Pancreas (tissue), 10 donors: Measurements from ENCODE around the gene ZKSCAN3. TPM values are rescaled to one million over a fixed set of nuclear protein-coding genes. Genes with fewer than 3 reads are reported as not detected.
"Not testable (repeated sequence)": the region's sequence is repeated elsewhere in the genome, so short reads cannot be mapped to it uniquely, and the experiment has no call there.

Source experiments
- ATAC-seq, 4 donors: fragments of 200-7000 bp; cut with Tn5 transposase; one replicate each; pipeline versions ENCODE4 v1.8.0 to v1.9.1; 2020; ENCODE audit warnings: mild to moderate bottlenecking in 4 of 4, moderate library complexity in 4 of 4
- DNase-seq, 6 donors: peaks; one replicate each; pipeline ENCODE4 v3.0.0-alpha.2; 2020
- FAIRE-seq: peaks from 2 replicates; lab custom pipeline; 2012; peaks lifted over from hg19 to GRCh38; lab: Jason Lieb, UNC
- H3K27ac ChIP-seq, 4 donors: fragments of 200-600 bp; sonication (generic); 1 replicate in 3 of 4; 2 replicates in 1 of 4; pipeline versions ENCODE4 v1.5.0 to v1.8.0; 2020
- H3K27me3 ChIP-seq, 4 donors: fragments of 200-600 bp; one replicate each; pipeline ENCODE4 v1.8.0; 2021
- H3K36me3 ChIP-seq, 3 donors: fragments of 200-600 bp; sonication (generic) in 1 of 3; one replicate each; pipeline versions ENCODE4 v1.5.0 to v1.8.0; 2020 to 2021
- H3K4me1 ChIP-seq, 3 donors: fragments of 200-600 bp; one replicate each; pipeline ENCODE4 v1.8.0; 2021
- H3K4me3 ChIP-seq, 4 donors: fragments of 200-600 bp; sonication (generic) in 2 of 4; one replicate each; pipeline versions ENCODE4 v1.5.0 to v1.8.0; 2020 to 2021
- H3K9me3 ChIP-seq, 4 donors: fragments of 200-600 bp; one replicate each; pipeline ENCODE4 v1.8.0; 2021
- CTCF ChIP-seq, 4 donors: fragments of 200-600 bp; sonication (generic) in 3 of 4; IDR thresholded peaks; one replicate each; pipeline versions ENCODE4 v1.5.0 to v1.8.0; 2021; ENCODE audit warnings: antibody characterized with exemption in 4 of 4
- WGBS, 2 donors: extraction: QIAGEN DNeasy Blood & Tissue Kit; methylation state at CpG; one replicate each; pipeline ENCODE4 v1.1.7; 2013; 5-methylcytosine and 5-hydroxymethylcytosine counted together
- intact Hi-C, 3 donors: fragments of 100-400 bp; cut with DNase I; formaldehyde crosslinking; loops; one replicate each; pipeline versions ENCODE4 v1.11.1 to v1.14.2; 2022
- polyA plus RNA-seq, 2 donors: library from polyadenylated mRNA; stranded (reverse); fragments of 200-250 nt; gene quantifications; one replicate each; pipeline ENCODE4 v1.2.3, GENCODE V29; 2013
- total RNA-seq, 6 donors: library from RNA; stranded (reverse); fragmentation: NEBNext Ultra II Directional in 4 of 6; extraction: Animal tissue kit (Norgen Biotek cat#: 25700) in 4 of 6; gene quantifications; one replicate each; pipeline versions ENCODE4 v1.2.1 to v1.2.4, GENCODE V29; 2021 to 2023
- donor health status: healthy with polysubstance abuse.
- donor health status: DM: no; HTN: no; CAD: no; lungs with moderate emphysema.
- donor health status: DM: no; HTN: no; CAD: no.
- donor health status: control.
- donor health status: control.
- donor health status: Bipolar disorder and iron deficiency.
- donor health status: DM: yes; HTN: yes; CAD: no.
- donor health status: DM: no; HTN: no; CAD: no.
- donor health status: DM: no; HTN: no; CAD: no.
- donor health status: DM: yes; HTN: yes; CAD: no.

Gene ZKSCAN3
- total and polyA plus RNA-seq, 8 donors: 1.2 to 5.0 (median 1.9) TPM

GRCh38 chr6:28315628-28316027, 34.1 kb upstream of the ZKSCAN3 start:
- H3K4me3 ChIP-seq: no peak overlapping the region
- H3K27me3 ChIP-seq: no peaks in the 10 kb centered on the region
- intact Hi-C loops: no loop called here
- no peaks in the 10 kb centered on the region for H3K9me3 ChIP-seq
- no peak for ATAC-seq
- FAIRE-seq: no peak
- H3K27ac ChIP-seq: no peak overlapping the region
- no peaks in the 10 kb centered on the region for H3K4me1 ChIP-seq
- DNase-seq: no peak
- WGBS, 2 donors: 83 to 84% methylated on average over 3 of the region's 3 CpGs
- H3K36me3 ChIP-seq: no peaks in the 10 kb centered on the region
- no peak for TF ChIP-seq CTCF (IDR thresholded peaks at IDR 0.05)

- H3K27ac ChIP-seq, DNase-seq, FAIRE-seq, intact Hi-C loops, H3K9me3 ChIP-seq, H3K36me3 ChIP-seq, H3K27me3 ChIP-seq, H3K4me1 ChIP-seq, H3K4me3 ChIP-seq, ATAC-seq: not testable (repeated sequence)
- whole genome bisulfite sequencing, 2 donors: 91 to 93% methylated on average over 8 of the region's 8 CpGs
Measured at GRCh38 chr6:28317866-28318265, 31.9 kb upstream of the ZKSCAN3 start.

GRCh38 chr6:28322661-28323060, 27.1 kb upstream of the ZKSCAN3 start:
- intact Hi-C loops: no loop called here

GRCh38 chr6:28323813-28324424, 25.8 kb upstream of the ZKSCAN3 start:
- no peak for TF ChIP-seq CTCF (IDR thresholded peaks at IDR 0.05)
- Histone ChIP-seq H3K36me3 (peaks cover 10 to 25% (median 17%) of the 10 kb centered on the region in 3 donors), H3K4me1 (no peaks in the 10 kb centered on the region), H3K27ac (no peak overlapping the region), H3K4me3 (no peak overlapping the region), H3K27me3 (no peaks in the 10 kb centered on the region), H3K9me3 (peaks cover 0 to 5% (median 0%) of the 10 kb centered on the region in 4 donors)
- intact Hi-C loops: no loop called here
- FAIRE-seq: no peak
- DNase-seq: no peak
- no peak for ATAC-seq
- 97 to 100% methylated on average over 1 of the region's 1 CpG for WGBS, 2 donors

More at GRCh38 chr6:28322661-28323060, 27.1 kb upstream of the ZKSCAN3 start:
- FAIRE-seq (no peak), ATAC-seq (no peak), DNase-seq (no peak)
- 84 to 88% methylated on average over 3 of the region's 3 CpGs for WGBS, 2 donors
- Histone ChIP-seq H3K36me3 (peaks cover 10 to 25% (median 17%) of the 10 kb centered on the region in 3 donors), H3K27ac (no peak overlapping the region), H3K4me3 (no peak overlapping the region), H3K9me3 (peaks cover 0 to 5% (median 0%) of the 10 kb centered on the region in 4 donors), H3K27me3 (no peaks in the 10 kb centered on the region), H3K4me1 (no peaks in the 10 kb centered on the region)
- TF ChIP-seq CTCF (IDR thresholded peaks at IDR 0.05): no peak

- intact Hi-C loops: no loop called here
- 96 to 97% methylated on average over 7 of the region's 7 CpGs for WGBS, 2 donors
- ATAC-seq (no peak), DNase-seq (no peak), FAIRE-seq (no peak)
- Histone ChIP-seq H3K36me3 (peaks cover 10 to 25% (median 17%) of the 10 kb centered on the region in 3 donors), H3K9me3 (peaks cover 0 to 5% (median 0%) of the 10 kb centered on the region in 4 donors), H3K4me1 (no peaks in the 10 kb centered on the region), H3K27me3 (no peaks in the 10 kb centered on the region), H3K27ac (no peak overlapping the region), H3K4me3 (no peak overlapping the region)
- no peak for TF ChIP-seq CTCF (IDR thresholded peaks at IDR 0.05)
Measured at GRCh38 chr6:28326371-28326948, 23.3 kb upstream of the ZKSCAN3 start.
